Neural cell (in vitro differentiated cells): ENCODE measurements around the gene ITM2A. TPM values are rescaled to one million over a fixed set of nuclear protein-coding genes. Genes with fewer than 3 reads are reported as not detected.

Experiments
- H2AFZ ChIP-seq: fragments of 200-600, 300-800 bp; sonication (generic), shearing (Covaris generic); 2 replicates; pipeline ENCODE4 v1.6.0; 2014; ENCODE audit warnings: low read depth, mild to moderate bottlenecking, antibody characterized with exemption, low read length, moderate library complexity
- H3F3A ChIP-seq: fragments of 200-600 bp; shearing (Covaris generic); 2 replicates; pipeline ENCODE4 v1.6.1; 2016; ENCODE audit warnings: mild to moderate bottlenecking, moderate library complexity, mixed read lengths, antibody characterized with exemption, low read length; ENCODE audit not compliant: insufficient read depth, poor library complexity, severe bottlenecking
- H3K27ac ChIP-seq: fragments of 200-600, 300-800 bp; sonication (generic), shearing (Covaris generic); 2 replicates; pipeline ENCODE4 v1.5.1; 2014; ENCODE audit warnings: mild to moderate bottlenecking, low read length, moderate library complexity
- H3K27me3 ChIP-seq: fragments of 300-800, 200-600 bp; sonication (generic), shearing (Covaris generic); 2 replicates; pipeline ENCODE4 v1.6.0; 2014; ENCODE audit warnings: mild to moderate bottlenecking, low read depth, low read length, moderate library complexity; ENCODE audit not compliant: insufficient read depth
- H3K36me3 ChIP-seq: fragments of 300-800, 200-600 bp; sonication (generic), shearing (Covaris generic); 2 replicates; pipeline ENCODE4 v1.5.1; 2014; ENCODE audit warnings: mild to moderate bottlenecking, antibody characterized with exemption, low read length, moderate library complexity; ENCODE audit not compliant: insufficient read depth
- H3K4me2 ChIP-seq: fragments of 300-800, 200-600 bp; sonication (generic), shearing (Covaris generic); 2 replicates; pipeline ENCODE4 v1.6.0; 2014; ENCODE audit warnings: mild to moderate bottlenecking, low read length
- H3K4me3 ChIP-seq: fragments of 300-800, 200-600 bp; sonication (generic), shearing (Covaris generic); 2 replicates; pipeline ENCODE4 v1.5.1; 2014; ENCODE audit warnings: mild to moderate bottlenecking, low read length, moderate library complexity
- H3K79me2 ChIP-seq: fragments of 200-600 bp; shearing (Covaris generic); replicated peaks from 2 replicates; pipeline ENCODE4 v1.6.0; 2014; ENCODE audit warnings: mild to moderate bottlenecking, low read length, moderate library complexity; ENCODE audit not compliant: insufficient read depth
- H3K9ac ChIP-seq: fragments of 300-800, 200-600 bp; sonication (generic), shearing (Covaris generic); 2 replicates; pipeline ENCODE4 v1.6.1; 2016; ENCODE audit warnings: mild to moderate bottlenecking, low read length, mixed read lengths
- H3K9me2 ChIP-seq: fragments of 200-600 bp; shearing (Covaris generic); 2 replicates; pipeline ENCODE4 v1.6.1; 2016; ENCODE audit warnings: mild to moderate bottlenecking, low read length, mixed read lengths; ENCODE audit not compliant: insufficient read depth
- H3K9me3 ChIP-seq: fragments of 200-600, 300-800 bp; sonication (generic), shearing (Covaris generic); 2 replicates; pipeline ENCODE4 v1.6.1; 2016; ENCODE audit warnings: mild to moderate bottlenecking, mixed run types, low read length, moderate library complexity, mixed read lengths
- H4K20me1 ChIP-seq: fragments of 200-600 bp; shearing (Covaris generic); 2 replicates; pipeline ENCODE4 v1.6.1; 2016; ENCODE audit warnings: mild to moderate bottlenecking, mixed run types; ENCODE audit not compliant: insufficient read depth
- EP300 ChIP-seq: fragments of 450-650 bp; conservative IDR thresholded peaks from 2 replicates; pipeline ENCODE4 v1.6.1; 2014; ENCODE audit warnings: antibody characterized with exemption, mild to moderate bottlenecking, moderate library complexity; ENCODE audit not compliant: poor library complexity, severe bottlenecking
- EZH2 ChIP-seq: fragments of 200-600, 300-800 bp; shearing (Covaris generic), sonication (generic); IDR thresholded peaks from 2 replicates; pipeline ENCODE4 v1.6.1; 2014; ENCODE audit warnings: antibody characterized with exemption, low read length, borderline replicate concordance, mild to moderate bottlenecking; ENCODE audit not compliant: insufficient read depth, poor library complexity, severe bottlenecking
- MXI1 ChIP-seq: fragments of 450-650 bp; conservative IDR thresholded peaks from 2 replicates; pipeline ENCODE4 v1.6.1; 2014; ENCODE audit warnings: antibody characterized with exemption, mild to moderate bottlenecking; ENCODE audit not compliant: poor library complexity, severe bottlenecking
- POLR2AphosphoS5 ChIP-seq: IDR thresholded peaks from 2 replicates; pipeline ENCODE4 v1.6.1; 2012
- RAD21 ChIP-seq: fragments of 450-650 bp; conservative IDR thresholded peaks from 2 replicates; pipeline ENCODE4 v1.6.1; 2014; ENCODE audit warnings: antibody characterized with exemption, mild to moderate bottlenecking, moderate library complexity
- SMC3 ChIP-seq: fragments of 450-650 bp; conservative IDR thresholded peaks from 2 replicates; pipeline ENCODE4 v1.6.1; 2014; ENCODE audit warnings: antibody characterized with exemption, mild to moderate bottlenecking, moderate library complexity; ENCODE audit not compliant: poor library complexity
- TAF1 ChIP-seq: IDR thresholded peaks from 2 replicates; pipeline ENCODE4 v1.6.1; 2012; ENCODE audit warnings: low read depth
- polyA plus RNA-seq: library from polyadenylated mRNA; depleted of rRNA; stranded (reverse); fragments of >200 nt; gene quantifications from 2 replicates; pipeline ENCODE4 v1.2.3, GENCODE V29; 2014
- TF ChIP-seq, protein P1 (sequence below): IDR thresholded peaks from 2 replicates; pipeline ENCODE4 v1.6.1; 2012; ENCODE audit warnings: borderline replicate concordance
- TF ChIP-seq, protein P2 (sequence below): fragments of 450-650 bp; IDR thresholded peaks from 2 replicates; pipeline ENCODE4 v1.5.1; 2014; ENCODE audit warnings: antibody characterized with exemption, mild to moderate bottlenecking, moderate library complexity; ENCODE audit not compliant: poor library complexity, severe bottlenecking

Gene ITM2A
- polyA plus RNA-seq, 1 donor from 2014 or later, result not detected

DNA sequence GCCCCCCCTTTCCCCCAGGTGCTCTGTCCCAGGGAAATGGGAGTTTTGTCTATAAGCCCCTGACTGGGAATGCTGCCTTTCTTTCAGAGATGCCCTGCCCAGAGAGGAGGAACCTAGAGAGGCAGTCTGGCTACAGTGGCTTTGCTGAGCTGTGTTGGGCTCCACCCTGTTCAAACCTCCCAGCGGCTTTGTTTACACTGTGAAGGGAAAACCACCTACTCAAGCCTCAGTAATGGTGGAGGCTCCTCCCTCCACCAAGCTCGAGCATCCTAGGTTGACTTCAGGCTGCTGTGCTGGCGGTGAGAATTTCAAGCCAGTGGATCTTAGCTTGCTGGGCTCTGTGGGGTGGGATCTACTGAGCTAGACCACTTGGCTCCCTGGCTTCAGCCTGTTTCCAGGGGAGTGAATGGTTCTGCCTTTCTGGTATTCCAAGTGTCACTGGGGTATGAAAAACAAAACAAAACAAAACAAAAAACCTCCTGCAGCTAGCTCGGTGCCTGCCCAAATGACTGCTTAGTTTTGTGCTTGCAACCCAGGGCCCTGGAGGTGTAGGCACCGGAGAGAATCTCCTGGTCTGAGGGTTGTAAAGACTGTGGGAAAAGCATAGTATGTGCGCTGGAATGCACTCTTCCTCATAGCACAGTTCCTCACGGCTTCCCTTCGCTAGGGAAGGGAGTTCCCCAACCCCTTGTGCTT, 41.7 kb downstream of the ITM2A start:
- no peaks in the 10 kb centered on the region for H3K36me3 ChIP-seq
- H3K4me3 ChIP-seq, result no peak overlapping the region
- no peaks in the 10 kb centered on the region for H3F3A ChIP-seq
- H2AFZ ChIP-seq, result no peak overlapping the region
- H3K9me3 ChIP-seq, result no peaks in the 10 kb centered on the region
- H3K9me2 ChIP-seq, result no peaks in the 10 kb centered on the region
- H3K79me2 ChIP-seq, result no peaks in the 10 kb centered on the region
- H4K20me1 ChIP-seq, result no peaks in the 10 kb centered on the region
- H3K4me2 ChIP-seq, result no peak overlapping the region
- TF ChIP-seq RAD21, result no peak
- TF ChIP-seq MXI1, result no peak
- TF ChIP-seq EP300, result no peak
- TF ChIP-seq SMC3, result no peak
- no peak for TF ChIP-seq POLR2AphosphoS5
- TF ChIP-seq TAF1, result no peak
- TF ChIP-seq, protein P1, sequence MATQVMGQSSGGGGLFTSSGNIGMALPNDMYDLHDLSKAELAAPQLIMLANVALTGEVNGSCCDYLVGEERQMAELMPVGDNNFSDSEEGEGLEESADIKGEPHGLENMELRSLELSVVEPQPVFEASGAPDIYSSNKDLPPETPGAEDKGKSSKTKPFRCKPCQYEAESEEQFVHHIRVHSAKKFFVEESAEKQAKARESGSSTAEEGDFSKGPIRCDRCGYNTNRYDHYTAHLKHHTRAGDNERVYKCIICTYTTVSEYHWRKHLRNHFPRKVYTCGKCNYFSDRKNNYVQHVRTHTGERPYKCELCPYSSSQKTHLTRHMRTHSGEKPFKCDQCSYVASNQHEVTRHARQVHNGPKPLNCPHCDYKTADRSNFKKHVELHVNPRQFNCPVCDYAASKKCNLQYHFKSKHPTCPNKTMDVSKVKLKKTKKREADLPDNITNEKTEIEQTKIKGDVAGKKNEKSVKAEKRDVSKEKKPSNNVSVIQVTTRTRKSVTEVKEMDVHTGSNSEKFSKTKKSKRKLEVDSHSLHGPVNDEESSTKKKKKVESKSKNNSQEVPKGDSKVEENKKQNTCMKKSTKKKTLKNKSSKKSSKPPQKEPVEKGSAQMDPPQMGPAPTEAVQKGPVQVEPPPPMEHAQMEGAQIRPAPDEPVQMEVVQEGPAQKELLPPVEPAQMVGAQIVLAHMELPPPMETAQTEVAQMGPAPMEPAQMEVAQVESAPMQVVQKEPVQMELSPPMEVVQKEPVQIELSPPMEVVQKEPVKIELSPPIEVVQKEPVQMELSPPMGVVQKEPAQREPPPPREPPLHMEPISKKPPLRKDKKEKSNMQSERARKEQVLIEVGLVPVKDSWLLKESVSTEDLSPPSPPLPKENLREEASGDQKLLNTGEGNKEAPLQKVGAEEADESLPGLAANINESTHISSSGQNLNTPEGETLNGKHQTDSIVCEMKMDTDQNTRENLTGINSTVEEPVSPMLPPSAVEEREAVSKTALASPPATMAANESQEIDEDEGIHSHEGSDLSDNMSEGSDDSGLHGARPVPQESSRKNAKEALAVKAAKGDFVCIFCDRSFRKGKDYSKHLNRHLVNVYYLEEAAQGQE, result no peak
- TF ChIP-seq, protein P2, sequence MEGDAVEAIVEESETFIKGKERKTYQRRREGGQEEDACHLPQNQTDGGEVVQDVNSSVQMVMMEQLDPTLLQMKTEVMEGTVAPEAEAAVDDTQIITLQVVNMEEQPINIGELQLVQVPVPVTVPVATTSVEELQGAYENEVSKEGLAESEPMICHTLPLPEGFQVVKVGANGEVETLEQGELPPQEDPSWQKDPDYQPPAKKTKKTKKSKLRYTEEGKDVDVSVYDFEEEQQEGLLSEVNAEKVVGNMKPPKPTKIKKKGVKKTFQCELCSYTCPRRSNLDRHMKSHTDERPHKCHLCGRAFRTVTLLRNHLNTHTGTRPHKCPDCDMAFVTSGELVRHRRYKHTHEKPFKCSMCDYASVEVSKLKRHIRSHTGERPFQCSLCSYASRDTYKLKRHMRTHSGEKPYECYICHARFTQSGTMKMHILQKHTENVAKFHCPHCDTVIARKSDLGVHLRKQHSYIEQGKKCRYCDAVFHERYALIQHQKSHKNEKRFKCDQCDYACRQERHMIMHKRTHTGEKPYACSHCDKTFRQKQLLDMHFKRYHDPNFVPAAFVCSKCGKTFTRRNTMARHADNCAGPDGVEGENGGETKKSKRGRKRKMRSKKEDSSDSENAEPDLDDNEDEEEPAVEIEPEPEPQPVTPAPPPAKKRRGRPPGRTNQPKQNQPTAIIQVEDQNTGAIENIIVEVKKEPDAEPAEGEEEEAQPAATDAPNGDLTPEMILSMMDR, result no peak
- TF ChIP-seq EZH2, result no peak
- H3K27me3 ChIP-seq, result no peaks in the 10 kb centered on the region
- H3K9ac ChIP-seq, result no peak overlapping the region
- no peak overlapping the region for H3K27ac ChIP-seq

Other genes starting within 250 kb of the ITM2A start
- not detected in 2 replicates for gene GPR174, start 222.6 kb downstream of the ITM2A start, polyA plus RNA-seq